Stimulated activated naive CD4-positive, alpha-beta T cell (primary cell): ENCODE data around the gene AMPD3.

ENCODE experiments used
- DNase-seq, 6 experiments: peaks; one replicate each; lab custom pipeline; 2025; lab: John Stamatoyannopoulos, UW

The AMPD3 gene

DNA sequence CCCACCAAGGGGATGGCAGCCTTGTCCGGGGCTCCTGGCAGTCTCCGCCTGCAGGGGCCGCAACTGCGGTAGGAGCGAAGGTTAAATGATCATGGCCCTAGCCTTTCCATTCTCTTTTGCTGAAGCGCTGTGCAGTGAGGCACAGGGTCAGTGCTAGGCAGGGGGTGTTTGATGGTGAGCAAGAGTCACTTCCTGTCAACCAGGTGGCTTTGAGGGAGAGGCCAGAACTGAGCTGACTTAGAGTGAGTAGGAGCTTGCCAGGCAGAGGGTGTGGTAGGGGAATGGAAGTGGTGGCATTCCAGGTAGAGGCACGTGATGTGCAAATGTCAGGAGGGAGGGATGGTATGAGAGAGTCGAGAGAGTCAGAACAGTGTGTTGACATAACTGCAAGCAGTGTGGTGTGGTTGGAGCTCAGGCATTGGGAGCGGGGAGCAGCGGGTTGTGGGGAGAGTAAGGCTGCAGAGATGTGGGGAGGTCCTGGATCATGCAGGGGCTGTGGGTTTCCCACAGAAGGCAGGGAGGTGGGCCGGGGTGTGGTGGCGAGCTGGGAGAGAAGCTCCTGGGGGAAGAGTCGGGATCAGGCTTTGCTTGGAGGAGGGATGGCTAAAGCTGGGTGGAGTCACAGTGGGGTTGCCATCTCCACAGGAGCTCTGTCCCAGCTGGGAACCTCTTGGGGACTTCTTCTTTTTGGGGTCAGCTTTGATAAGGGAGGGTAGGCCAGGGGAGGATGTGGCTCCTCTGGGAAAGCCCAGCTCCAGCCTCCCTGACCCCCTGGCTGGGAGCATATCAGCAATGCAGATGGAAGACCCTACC, 33.3 kb downstream of the AMPD3 start:
- DNase-seq = no peak

DNA sequence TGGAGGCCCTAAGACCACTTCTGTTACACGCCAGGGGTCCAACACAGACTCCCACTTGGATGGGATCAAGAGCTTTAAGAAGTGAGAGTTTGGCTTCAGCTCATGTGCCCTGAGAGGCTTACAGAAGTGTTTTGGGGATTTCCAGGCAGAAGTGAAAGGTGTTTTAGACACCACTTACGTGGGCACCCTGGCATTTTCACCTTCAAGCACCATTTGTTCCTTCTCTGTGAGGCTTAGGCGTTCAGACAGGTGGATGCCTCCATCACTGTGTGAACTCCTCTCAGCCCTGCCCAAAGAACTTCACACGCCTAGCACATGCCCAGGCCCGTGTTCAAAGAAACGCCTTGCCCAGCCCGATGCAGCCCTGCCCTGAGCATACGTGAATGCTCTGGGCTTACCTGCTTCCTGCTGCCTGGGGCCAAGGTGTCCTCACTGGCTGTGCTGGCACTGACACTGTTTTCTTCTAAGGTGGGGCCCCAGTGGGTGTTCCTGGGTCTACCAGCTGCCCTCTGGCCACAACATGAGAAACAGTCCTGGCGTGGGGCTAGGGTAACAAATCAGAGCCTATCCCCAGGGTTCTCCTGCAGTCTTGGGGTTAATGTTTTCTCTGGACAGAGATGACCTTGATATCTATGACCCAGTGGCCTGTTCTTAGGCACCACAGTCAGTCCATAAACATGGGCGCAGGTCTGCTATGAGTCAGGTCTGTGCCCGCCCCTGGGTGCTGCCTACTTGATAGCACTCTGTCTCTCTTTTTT, 34.0 kb downstream of the AMPD3 start:
- DNase-seq = no peak

DNA sequence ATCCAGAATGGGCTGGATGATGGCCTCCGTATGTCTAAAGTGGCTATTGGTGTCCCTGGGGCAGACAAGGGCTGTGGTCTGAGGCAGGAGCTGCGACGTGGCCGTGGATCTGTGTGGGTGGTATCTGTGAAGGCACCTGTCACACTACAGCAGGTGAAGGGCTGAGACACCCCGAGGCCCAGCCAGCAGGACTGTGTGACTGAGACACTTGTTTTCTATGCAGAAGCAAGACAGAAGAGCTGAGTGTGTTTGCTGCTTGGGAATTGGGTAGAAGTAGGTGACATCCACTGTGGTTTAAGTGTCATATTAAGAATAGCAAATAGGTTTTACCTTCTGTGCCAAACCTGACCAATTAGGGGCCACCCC, 35.0 kb downstream of the AMPD3 start:
- no peak for DNase-seq

DNA sequence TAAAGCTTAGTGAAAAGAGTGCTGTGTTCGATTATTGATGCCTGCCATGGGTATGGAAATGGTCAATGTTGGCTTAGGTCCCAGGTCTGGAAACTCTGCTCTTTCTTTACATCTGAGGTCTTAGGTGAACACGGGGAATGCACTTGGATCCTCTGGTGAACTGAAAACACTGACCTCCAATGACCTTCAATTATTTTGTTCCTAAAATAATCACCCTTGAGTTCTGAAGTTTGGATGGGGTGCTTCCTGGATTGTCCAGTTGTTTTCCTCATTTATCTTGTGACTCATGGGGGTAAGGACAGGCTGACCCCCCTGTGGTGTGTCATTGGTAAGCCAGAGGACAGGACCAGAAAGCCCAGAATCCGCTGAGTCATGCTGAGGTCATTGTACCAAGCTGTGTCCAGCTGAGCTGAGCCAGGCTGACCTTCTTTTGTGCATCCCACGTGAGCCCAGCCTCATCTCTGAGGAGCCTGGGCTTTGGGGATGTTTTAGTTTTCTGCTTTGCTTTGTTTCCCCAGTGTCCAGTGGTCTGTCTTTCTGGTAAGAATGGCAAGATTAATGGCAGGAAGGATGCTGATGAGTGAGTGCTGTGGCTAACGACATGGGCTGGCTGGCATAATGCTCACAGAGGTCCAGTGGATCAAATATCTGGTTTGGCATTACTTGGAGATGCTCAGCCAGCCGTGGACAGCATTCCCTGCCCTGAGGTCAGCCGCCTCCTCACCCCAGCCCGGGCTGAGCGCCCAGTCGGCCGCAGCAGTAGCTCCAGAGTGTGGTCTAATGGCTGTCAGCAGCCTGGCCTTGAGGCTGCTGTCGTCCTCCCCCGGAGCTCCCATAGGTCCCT, 35.6 kb downstream of the AMPD3 start:
- DNase-seq = no peak

DNA sequence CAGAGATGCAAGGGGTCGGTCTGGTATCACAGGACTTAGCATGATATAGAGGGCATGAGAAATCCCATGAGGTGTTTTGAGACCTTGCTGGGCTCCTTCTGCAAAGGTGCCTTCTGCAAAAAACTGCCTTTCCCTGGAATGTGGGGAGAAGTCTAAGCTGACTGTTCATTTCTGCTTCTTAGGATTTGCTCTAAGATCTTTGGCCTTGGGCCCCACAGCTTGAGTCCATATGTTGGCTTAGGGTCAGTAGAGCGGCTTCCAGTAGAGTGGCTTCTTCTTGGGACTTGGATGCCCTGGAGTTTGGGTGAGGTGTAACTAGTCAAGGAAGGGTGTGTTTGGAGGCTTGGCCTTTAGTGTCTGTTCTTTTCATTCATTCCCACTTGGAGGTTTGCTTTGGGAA, 37.0 kb downstream of the AMPD3 start:
- DNase-seq = no peak

DNA sequence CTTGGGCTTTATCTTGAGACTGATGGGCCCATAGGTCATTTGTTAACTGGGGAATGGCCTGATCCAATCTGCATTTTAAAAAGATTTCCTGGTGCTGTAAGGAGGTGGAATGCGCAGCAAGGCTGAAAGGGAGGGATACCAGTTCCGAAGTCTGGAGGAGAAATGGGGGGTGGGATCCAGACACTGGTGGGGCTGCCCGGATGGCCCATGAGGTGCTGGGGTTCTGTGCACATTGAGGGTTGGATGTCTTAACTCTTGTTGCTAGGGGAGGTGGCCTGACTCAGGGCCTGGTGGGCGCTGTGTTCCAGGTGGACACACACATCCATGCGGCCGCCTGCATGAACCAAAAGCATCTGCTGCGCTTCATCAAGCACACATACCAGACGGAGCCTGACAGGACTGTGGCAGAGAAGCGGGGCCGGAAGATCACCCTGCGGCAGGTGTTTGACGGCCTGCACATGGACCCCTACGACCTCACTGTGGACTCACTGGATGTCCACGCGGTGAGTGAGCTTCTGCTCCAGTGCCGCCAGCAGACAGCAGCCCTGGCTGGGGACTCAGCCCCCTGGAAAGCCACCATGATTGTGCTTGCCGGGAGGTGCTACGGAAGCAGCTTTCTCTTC, 38.1 kb downstream of the AMPD3 start:
- no peak for DNase-seq

DNA sequence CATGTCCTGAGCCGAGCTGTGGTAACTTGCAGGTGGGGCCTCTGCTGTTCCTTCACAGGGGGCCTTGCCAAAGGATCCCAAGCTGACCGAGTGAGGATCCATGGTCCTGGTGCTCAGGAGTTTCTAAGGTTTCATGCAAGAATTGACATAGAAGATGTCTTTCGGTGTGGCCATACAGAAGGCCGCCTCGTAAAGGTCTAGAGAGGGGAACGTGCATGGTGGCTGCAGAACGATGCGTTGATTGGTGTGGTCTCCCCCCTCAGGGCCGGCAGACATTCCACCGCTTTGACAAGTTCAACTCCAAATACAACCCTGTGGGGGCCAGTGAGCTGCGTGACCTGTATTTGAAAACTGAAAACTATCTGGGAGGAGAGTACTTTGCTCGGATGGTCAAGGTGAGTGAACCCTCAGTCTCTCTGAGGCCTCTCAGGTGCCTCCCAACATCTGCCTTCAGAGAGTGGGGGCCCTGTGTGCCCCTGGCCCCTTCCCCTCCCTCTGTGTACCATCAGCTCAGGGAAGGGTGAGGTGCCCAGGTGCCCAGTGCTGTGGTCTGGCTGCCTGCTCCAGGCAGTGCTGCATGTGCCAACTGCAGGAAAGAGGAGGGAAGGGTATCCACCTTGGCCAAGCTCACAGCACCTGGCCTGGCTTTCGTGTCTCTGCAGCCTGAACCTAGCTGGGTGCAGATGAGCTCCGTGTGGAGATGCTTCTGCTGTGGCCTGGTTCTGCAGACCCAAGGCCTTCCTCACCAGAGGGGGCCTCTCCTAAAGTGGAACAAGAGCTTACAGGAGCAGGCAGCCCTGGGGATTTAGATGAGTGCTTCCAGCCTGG, 39.8 kb downstream of the AMPD3 start:
- no peak for DNase-seq

DNA sequence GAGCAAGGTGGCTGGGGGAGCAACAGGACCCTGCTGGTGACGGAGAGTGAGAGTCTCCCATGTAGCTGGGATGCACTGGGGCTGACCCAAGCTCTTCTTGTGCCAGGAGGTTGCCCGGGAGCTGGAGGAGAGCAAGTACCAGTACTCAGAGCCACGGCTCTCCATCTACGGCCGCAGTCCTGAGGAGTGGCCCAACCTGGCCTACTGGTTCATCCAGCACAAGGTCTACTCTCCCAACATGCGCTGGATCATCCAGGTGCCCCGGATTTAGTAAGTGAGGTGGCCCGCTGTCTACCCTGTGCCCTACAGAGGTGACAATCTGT, 40.4 kb downstream of the AMPD3 start:
- no peak for DNase-seq

DNA sequence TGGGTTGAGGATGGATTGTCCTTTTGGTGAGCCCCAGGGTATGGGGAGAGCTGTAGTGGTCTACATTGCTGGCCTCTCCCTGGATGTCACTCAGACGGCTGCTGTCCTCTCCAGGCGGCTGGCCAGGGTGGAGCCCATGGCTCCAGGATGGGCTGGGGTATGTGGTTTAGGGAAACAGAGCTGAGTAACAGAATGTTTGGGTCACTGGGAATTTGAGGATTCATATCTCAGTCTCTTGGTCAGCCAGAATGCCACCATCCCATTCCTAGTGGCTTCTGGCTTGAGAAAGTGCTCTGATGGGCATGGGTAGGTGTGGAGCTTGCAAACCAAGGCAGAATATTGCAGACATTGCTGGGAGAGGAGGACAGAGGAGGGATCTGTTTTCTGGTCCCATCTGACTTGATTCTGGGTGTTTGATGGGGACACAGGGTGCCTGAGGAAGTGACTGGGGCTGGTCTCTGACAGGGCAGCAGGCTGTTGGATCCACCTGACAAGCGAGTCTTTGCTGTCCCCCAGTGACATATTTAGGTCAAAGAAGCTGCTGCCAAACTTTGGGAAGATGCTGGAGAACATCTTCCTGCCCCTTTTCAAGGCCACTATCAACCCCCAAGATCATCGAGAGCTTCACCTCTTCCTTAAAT, 41.4 kb downstream of the AMPD3 start:
- no peak for DNase-seq

DNA sequence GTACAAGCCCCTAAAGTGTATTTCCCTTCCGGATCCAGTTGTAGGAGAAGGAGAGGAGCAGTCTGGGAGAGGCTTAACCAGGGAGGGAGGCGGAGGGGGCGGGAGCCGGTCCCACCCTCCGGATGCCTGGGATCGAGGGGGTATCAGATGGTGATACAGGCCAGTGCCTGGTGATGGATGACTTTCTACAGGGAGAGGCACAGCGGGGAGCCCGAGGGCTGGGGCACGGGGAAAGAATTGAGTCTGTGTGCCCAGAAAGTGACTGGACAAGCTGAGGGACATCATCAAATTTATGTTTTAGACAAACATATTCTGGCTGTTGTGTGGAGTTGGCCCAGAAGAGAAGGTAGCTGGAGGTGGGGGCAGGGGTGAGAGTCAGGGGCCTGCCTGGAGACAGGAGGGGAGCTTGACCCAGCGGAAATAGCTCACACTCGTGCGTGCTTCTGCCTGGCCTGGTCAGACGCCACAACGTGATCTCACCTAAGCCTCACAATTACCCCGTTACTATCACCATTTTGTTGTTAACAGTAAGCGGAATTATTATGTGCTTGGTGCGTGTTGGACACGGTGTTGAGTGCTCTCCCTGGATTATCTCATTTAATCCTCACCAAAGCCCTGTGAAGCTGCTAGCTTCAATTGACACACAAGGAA, 42.4 kb downstream of the AMPD3 start:
- DNase-seq = no peak

DNA sequence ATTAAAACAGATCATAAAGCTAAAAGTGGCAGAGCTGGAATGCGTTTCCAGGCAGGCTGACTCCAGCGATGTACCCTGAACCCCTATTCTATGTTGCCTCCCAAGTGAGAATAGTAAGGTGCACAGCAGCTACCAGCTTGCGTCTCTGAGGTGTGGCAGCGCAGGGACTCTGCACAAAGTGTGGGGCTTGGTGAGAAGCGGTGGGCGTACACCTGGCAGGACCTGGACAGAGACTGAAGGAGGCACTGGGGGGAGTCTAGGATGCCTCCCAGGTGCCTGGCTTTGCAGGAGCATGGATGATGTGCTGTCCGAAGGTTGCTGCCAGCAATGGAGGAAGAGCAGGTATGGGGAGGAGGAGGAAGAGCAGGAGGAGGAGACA, 42.9 kb downstream of the AMPD3 start:
- DNase-seq = no peak

DNA sequence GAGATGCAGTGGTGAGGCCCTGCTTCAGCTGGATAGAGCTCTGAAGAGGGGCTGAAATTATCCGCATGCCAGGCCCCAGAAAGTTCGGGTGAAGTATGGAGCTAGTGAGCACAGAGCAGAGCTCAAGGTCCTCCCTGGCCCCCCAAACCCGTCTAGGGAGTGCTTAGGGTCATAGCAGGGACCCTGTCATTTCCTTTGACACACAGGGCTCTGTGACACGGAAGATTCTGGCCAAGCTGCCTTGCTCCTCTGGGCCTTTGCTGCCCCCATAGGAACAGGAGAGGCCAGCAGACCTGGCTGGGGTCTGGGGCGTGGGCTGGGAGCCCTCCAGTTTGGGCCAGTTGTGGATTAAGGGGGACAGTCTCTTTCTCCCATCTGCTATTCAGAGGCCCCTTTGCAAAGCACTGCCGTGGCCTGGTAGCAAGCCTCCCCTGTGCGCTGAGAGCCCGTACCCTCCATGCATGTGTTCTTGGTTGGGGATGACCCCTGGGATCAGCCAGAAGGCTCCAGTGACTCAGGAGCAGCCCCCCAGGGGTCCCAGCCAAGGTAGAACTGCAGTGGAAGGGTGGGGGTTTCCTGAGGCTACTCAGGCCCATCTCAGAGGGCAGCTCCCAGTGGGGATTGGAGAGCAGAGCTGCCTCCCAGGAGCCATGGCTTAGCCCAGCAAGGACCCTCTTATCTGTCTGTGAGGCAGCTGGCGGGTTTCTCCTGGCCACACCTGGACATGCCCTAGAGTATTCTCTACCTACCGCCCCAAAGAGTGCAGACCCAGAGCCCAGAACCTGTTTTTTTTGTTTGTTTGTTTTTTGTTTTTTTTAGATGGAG, 43.6 kb downstream of the AMPD3 start:
- DNase-seq = no peak

DNA sequence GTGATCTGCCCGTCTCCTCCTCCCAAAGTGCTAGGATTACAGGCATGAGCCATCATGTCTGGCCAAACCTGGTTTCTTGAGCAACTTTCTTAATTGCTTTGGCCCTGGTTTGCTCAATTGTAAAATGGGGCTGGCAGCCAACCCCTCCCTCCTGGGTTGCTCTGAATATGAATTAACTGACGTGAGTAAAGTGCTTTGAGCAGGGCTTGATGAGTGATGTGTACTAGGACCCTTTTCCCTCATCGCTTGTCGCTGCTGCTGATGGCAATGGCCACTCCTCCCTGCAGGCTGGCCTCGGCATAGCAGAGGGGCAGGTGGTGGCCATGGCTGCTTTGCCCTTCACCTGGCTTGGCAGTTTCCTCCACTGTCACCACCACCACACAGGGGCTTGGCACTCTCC, 44.4 kb downstream of the AMPD3 start:
- no peak for DNase-seq

DNA sequence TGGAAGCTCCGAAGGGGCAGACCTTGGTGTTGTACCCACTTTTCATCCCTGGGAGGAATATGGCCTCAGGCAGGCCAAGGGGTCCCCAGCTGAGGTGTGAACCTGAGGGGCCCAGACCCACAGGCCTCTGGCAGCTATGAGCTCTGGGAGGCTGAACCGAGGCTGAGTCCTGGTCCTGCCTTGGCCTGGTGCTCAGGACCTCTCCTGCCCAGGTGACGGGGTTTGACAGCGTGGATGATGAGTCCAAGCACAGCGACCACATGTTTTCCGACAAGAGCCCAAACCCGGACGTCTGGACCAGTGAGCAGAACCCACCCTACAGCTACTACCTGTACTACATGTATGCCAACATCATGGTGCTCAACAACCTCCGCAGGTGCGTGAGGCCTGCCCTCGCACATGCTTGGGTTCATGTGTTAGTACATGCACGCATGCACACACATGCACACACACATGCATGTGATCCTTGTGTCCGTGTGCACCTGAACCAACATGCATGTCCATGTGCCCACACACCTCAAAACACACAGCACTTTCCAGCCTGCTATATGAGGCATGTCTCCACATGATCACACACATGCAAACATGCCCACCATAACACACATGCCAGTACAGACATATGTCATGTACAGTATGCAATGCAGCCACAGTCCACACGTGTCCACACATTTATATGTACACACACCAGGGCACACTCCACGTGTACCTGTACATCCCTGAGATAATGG, 45.0 kb downstream of the AMPD3 start:
- DNase-seq = no peak

DNA sequence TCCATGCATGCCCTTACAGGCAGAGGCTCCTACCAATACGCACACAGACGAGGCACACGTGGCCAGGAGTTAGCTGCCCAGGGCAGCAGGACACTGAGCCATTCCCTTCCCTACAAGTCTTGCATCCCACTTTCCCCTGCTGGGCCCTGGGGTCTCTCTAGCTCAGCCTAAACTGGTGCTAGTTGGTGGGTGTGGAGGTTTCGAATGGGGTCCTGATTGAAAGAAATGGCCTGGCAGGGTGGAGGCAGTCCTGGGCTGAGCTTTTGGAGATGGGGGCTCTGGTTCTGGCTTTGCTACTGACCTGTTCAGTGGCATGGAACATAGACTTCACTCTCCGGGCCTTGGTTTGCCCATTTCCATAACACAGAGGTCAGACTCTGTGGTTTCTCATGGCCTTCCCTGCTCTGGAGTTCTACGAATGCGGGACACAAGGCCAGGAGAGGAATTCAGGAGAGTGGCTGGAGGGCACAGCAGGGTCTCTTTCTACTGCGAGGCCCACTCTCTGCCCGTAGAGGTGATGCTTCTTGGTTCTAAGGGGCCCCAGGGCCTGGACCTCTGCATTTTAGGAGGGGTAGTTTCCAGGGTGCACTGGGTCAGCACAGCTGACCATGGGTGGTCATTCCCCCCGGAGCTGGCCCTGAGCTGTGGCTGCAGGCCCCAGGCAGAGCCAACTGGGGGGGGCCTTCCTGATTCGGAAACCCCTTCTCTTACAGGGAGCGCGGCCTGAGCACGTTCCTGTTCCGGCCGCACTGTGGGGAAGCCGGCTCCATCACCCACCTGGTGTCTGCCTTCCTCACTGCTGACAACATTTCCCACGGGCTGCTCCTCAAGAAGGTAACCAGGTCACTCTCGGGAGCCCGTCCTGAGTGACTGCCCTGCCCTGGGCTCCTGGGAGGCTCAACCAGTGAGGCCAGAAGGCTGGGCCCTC, 46.0 kb downstream of the AMPD3 start:
- no peak for DNase-seq

DNA sequence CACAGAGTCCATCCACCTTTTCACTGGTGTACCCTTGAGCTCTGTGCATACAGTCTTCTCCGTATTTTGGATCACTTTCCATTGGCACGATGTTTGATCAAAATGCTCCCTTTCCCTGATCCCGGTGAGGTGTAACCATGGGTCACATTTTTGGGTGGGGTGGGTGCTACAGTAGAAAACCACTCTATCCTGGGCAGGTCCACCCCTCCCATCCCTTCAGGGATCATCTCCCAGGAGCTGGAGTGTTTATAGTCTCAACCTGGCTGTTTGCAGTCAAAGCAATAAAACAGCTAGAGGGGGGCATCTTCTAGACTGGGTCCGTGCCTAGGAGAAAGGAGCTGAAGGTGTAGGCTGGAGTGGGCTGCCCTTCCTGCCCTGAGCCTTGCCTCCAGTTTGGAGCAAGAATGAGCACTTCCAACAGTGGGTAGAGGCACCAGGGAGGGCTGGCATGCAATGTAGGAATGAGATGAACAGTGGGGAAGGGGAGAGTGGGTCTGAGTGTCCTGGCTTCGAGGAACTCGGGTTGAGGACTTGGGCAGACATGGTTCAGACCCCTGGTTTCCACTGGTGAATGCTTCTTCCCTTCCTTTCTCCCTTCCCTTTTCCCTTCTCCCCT, 47.1 kb downstream of the AMPD3 start:
- DNase-seq = no peak

DNA sequence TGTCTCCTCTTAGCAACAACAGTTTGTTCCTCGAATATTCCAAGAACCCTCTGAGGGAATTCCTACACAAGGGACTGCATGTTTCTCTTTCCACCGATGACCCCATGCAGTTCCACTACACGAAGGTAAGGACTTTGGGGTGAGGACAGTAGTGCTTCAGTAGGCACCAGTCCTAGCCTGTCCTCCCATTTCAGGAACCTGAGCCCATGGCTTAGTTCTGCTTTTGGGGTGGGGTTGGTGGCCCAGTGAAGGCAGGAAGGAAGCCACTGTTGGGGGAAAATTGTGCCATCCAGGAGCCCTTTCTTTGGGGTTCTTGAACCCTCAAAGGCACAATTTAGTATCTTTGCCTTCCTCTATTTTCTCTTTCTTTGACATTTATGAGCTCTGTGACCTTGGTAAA, 47.7 kb downstream of the AMPD3 start:
- no peak for DNase-seq
